T-cell (primary cell): ENCODE results near the gene DSG4. TPM values are rescaled to one million over a fixed set of nuclear protein-coding genes. Genes with fewer than 3 reads are reported as not detected.

Experiments
- ATAC-seq, 4 experiments: fragments of 200-7000 bp in 3 of 4; fragments of 150-1000 bp in 1 of 4; cut with Tn5 transposase; replicated peaks in 1 of 4; 1 replicate in 3 of 4; 2 replicates in 1 of 4; pipeline ENCODE4 v1.10.0; 2021; ENCODE audit warnings: moderate library complexity in 3 of 4, mild to moderate bottlenecking in 2 of 4, moderate number of reproducible peaks in 1 of 4
- CTCF ChIA-PET, 2 donors: fragments of 300-600 bp; sonication (Branson Sonifier 250); formaldehyde crosslinking; loops; one replicate each; lab custom pipeline; 2022; ENCODE audit warnings: antibody characterized with exemption in 2 of 2; lab: Charles Lee
- POLR2A ChIA-PET, 2 donors: fragments of 300-600 bp; sonication (Branson Sonifier 250); formaldehyde crosslinking; loops; one replicate each; lab custom pipeline; 2022; ENCODE audit warnings: antibody characterized with exemption in 2 of 2; lab: Charles Lee
- DNase-seq, 35 experiments: peaks; one replicate each; pipeline versions ENCODE4 v3.0.0 to v3.0.0-alpha.2; 2013 to 2023
- H3K27ac ChIP-seq: one replicate; pipeline ENCODE4 v1.5.1; 2013; ENCODE audit warnings: low read length
- H3K27me3 ChIP-seq, 2 experiments: replicated peaks in 1 of 2; 1 replicate in 1 of 2; 2 replicates in 1 of 2; pipeline versions ENCODE4 v1.6.1 to v1.7.0; 2013; ENCODE audit warnings: low read length in 1 of 2, mixed read lengths in 1 of 2; ENCODE audit not compliant: control insufficient read depth in 2 of 2, insufficient read depth in 2 of 2; ENCODE audit errors: extremely low read depth in 1 of 2
- H3K36me3 ChIP-seq, 2 donors: 1 replicate in 1 of 2; 2 replicates in 1 of 2; pipeline versions ENCODE4 v1.6.1 to v1.7.0; 2013; ENCODE audit warnings: low read length in 1 of 2; ENCODE audit not compliant: control insufficient read depth in 2 of 2, insufficient read depth in 1 of 2; ENCODE audit errors: extremely low read depth in 1 of 2
- H3K4me1 ChIP-seq, 2 experiments: 1 replicate in 1 of 2; 2 replicates in 1 of 2; pipeline versions ENCODE4 v1.6.1 to v1.7.0; 2013; ENCODE audit warnings: low read length in 2 of 2, mixed read lengths in 1 of 2; ENCODE audit not compliant: insufficient read depth in 2 of 2, control insufficient read depth in 1 of 2; ENCODE audit errors: extremely low read depth in 1 of 2
- H3K4me3 ChIP-seq, 2 donors: 1 replicate in 1 of 2; 2 replicates in 1 of 2; pipeline versions ENCODE4 v1.5.1 to v1.7.0; 2013; ENCODE audit warnings: mild to moderate bottlenecking in 2 of 2, low read length in 1 of 2, moderate library complexity in 1 of 2; ENCODE audit not compliant: control insufficient read depth in 1 of 2; ENCODE audit errors: extremely low read depth in 1 of 2
- H3K9me3 ChIP-seq: 2 replicates; pipeline ENCODE4 v1.7.0; 2013
- H3K27ac Mint-ChIP-seq, 2 donors: one replicate each; pipeline ENCODE4 v1.8.0; 2020 to 2021; ENCODE audit warnings: mild to moderate bottlenecking in 2 of 2, mixed read lengths in 2 of 2
- H3K27me3 Mint-ChIP-seq, 2 donors: one replicate each; pipeline ENCODE4 v1.8.0; 2021 to 2022; ENCODE audit warnings: mixed read lengths in 2 of 2
- H3K36me3 Mint-ChIP-seq: one replicate; pipeline ENCODE4 v1.8.0; 2021; ENCODE audit warnings: mixed read lengths
- H3K4me1 Mint-ChIP-seq, 3 donors: one replicate each; pipeline ENCODE4 v1.8.0; 2020 to 2022; ENCODE audit warnings: mixed read lengths in 3 of 3, mild to moderate bottlenecking in 1 of 3
- H3K4me3 Mint-ChIP-seq, 3 donors: one replicate each; pipeline ENCODE4 v1.8.0; 2020 to 2022; ENCODE audit warnings: mild to moderate bottlenecking in 3 of 3, mixed read lengths in 3 of 3, moderate library complexity in 3 of 3
- H3K9me3 Mint-ChIP-seq, 3 donors: one replicate each; pipeline ENCODE4 v1.8.0; 2020 to 2022; ENCODE audit warnings: mixed read lengths in 3 of 3
- WGBS: methylation state at CpG from one replicate; pipeline ENCODE4 v1.1.5; 2013; ENCODE audit warnings: missing lambda C conversion rate; ENCODE audit not compliant: insufficient coverage; 5-methylcytosine and 5-hydroxymethylcytosine counted together
- total RNA-seq, 35 experiments: library from RNA in 6 of 35; stranded (reverse) in 6 of 35; fragments of 120-200 nt in 1 of 35; gene quantifications; one replicate each; pipeline versions ENCODE4 v1.2.1 to v1.2.4 and lab custom pipeline; 2013 to 2026

Gene DSG4
- total RNA-seq, 5 donors from 2014 or later (not counting 1 experiment from before 2014, with no cell fraction given) = not detected

GRCh38 chr18:31439807-31440325 lies 63.3 kb downstream of the DSG4 start:
- no peak for DNase-seq
- no peaks in the 10 kb centered on the region for H3K36me3 Mint-ChIP-seq
- H3K27ac Mint-ChIP-seq = no peak overlapping the region
- peaks cover 0 to 2% (median 0%) of the 10 kb centered on the region in 3 donors for H3K9me3 Mint-ChIP-seq
- no peak overlapping the region for H3K4me3 ChIP-seq
- no peaks in the 10 kb centered on the region for H3K36me3 ChIP-seq
- ATAC-seq = no peak
- H3K27me3 ChIP-seq = no peaks in the 10 kb centered on the region
- no peaks in the 10 kb centered on the region for H3K9me3 ChIP-seq
- ChIA-PET POLR2A (no interaction called here), CTCF (interaction anchor here in 1 of 2 donors (0.6 to 1.3 kb wide), 2 partner anchors 9 to 144 kb away, joined by 3 read pairs; no protein-coding TSS in a partner anchor)
- H3K4me1 ChIP-seq = no peaks in the 10 kb centered on the region
- H3K4me1 Mint-ChIP-seq = no peaks in the 10 kb centered on the region
- H3K27ac ChIP-seq = no peak overlapping the region
- no peak overlapping the region for H3K4me3 Mint-ChIP-seq
- H3K27me3 Mint-ChIP-seq = no peaks in the 10 kb centered on the region
- 63% methylated on average over 2 of the region's 6 CpGs for WGBS

- Histone ChIP-seq H3K27ac (no peak overlapping the region), H3K27me3 (no peaks in the 10 kb centered on the region), H3K4me1 (no peaks in the 10 kb centered on the region), H3K36me3 (no peaks in the 10 kb centered on the region), H3K9me3 (no peaks in the 10 kb centered on the region), H3K4me3 (no peak overlapping the region)
- no peaks in the 10 kb centered on the region for H3K4me1 Mint-ChIP-seq
- H3K27me3 Mint-ChIP-seq = no peaks in the 10 kb centered on the region
- DNase-seq = no peak
- ChIA-PET POLR2A (no interaction called here), CTCF (interaction anchor here in 1 of 2 donors (1.3 kb wide), 1 partner anchor 10 kb away, joined by 3 read pairs; no protein-coding TSS in a partner anchor)
- no peaks in the 10 kb centered on the region for H3K9me3 Mint-ChIP-seq
- no peak for ATAC-seq
- H3K36me3 Mint-ChIP-seq = no peaks in the 10 kb centered on the region
- no peak overlapping the region for H3K4me3 Mint-ChIP-seq
- 80% methylated on average over 5 of the region's 6 CpGs for WGBS
- no peak overlapping the region for H3K27ac Mint-ChIP-seq
Measured at GRCh38 chr18:31440787-31441186, 64.2 kb downstream of the DSG4 start.

- Mint-ChIP-seq H3K36me3 (no peaks in the 10 kb centered on the region), H3K4me1 (no peaks in the 10 kb centered on the region), H3K27ac (no peak overlapping the region), H3K9me3 (no peaks in the 10 kb centered on the region), H3K4me3 (no peak overlapping the region), H3K27me3 (no peaks in the 10 kb centered on the region)
- DNase-seq = no peak
- no peaks in the 10 kb centered on the region for H3K9me3 ChIP-seq
- 94% methylated on average over 2 of the region's 4 CpGs for whole genome bisulfite sequencing
- H3K36me3 ChIP-seq = no peaks in the 10 kb centered on the region
- no peaks in the 10 kb centered on the region for H3K27me3 ChIP-seq
- POLR2A ChIA-PET = no interaction called here
- CTCF ChIA-PET = no interaction called here
- H3K27ac ChIP-seq = no peak overlapping the region
- no peaks in the 10 kb centered on the region for H3K4me1 ChIP-seq
- no peak overlapping the region for H3K4me3 ChIP-seq
- no peak for ATAC-seq
Measured at GRCh38 chr18:31441493-31441892, 64.9 kb downstream of the DSG4 start.

- POLR2A ChIA-PET = no interaction called here
- Histone ChIP-seq H3K9me3 (no peaks in the 10 kb centered on the region), H3K4me3 (no peak overlapping the region), H3K27ac (no peak overlapping the region), H3K4me1 (no peaks in the 10 kb centered on the region), H3K36me3 (no peaks in the 10 kb centered on the region), H3K27me3 (no peaks in the 10 kb centered on the region)
- ATAC-seq (no peak), DNase-seq (no peak)
- Mint-ChIP-seq H3K9me3 (peaks cover 0 to 2% (median 0%) of the 10 kb centered on the region in 3 donors), H3K36me3 (no peaks in the 10 kb centered on the region), H3K27ac (no peak overlapping the region), H3K27me3 (no peaks in the 10 kb centered on the region), H3K4me1 (no peaks in the 10 kb centered on the region), H3K4me3 (no peak overlapping the region)
- CTCF ChIA-PET = no interaction called here
- no CpG with 5 or more reads among the region's 2 CpGs for WGBS
Measured at GRCh38 chr18:31444142-31444541, 67.6 kb downstream of the DSG4 start.

GRCh38 chr18:31445908-31446307 lies 69.3 kb downstream of the DSG4 start:
- peaks cover 0 to 2% (median 0%) of the 10 kb centered on the region in 3 donors for H3K9me3 Mint-ChIP-seq

GRCh38 chr18:31446854-31447253 lies 70.3 kb downstream of the DSG4 start:
- Histone ChIP-seq H3K4me3 (no peak overlapping the region), H3K27me3 (no peaks in the 10 kb centered on the region), H3K36me3 (no peaks in the 10 kb centered on the region), H3K9me3 (no peaks in the 10 kb centered on the region), H3K4me1 (no peaks in the 10 kb centered on the region), H3K27ac (no peak overlapping the region)
- Mint-ChIP-seq H3K4me3 (no peak overlapping the region), H3K27me3 (peaks cover 0 to 3% of the 10 kb centered on the region in 2 donors), H3K27ac (no peak overlapping the region), H3K9me3 (peaks cover 0 to 2% (median 0%) of the 10 kb centered on the region in 3 donors), H3K36me3 (no peaks in the 10 kb centered on the region), H3K4me1 (no peaks in the 10 kb centered on the region)
- ChIA-PET POLR2A (no interaction called here), CTCF (no interaction called here)
- WGBS = no CpG with 5 or more reads among the region's 3 CpGs
- DNase-seq (no peak), ATAC-seq (no peak)

More at GRCh38 chr18:31445908-31446307, 69.3 kb downstream of the DSG4 start:
- ATAC-seq = no peak
- Histone ChIP-seq H3K9me3 (no peaks in the 10 kb centered on the region), H3K4me1 (no peaks in the 10 kb centered on the region), H3K27me3 (no peaks in the 10 kb centered on the region), H3K4me3 (no peak overlapping the region), H3K36me3 (no peaks in the 10 kb centered on the region), H3K27ac (no peak overlapping the region)
- no peak for DNase-seq
- H3K27me3 Mint-ChIP-seq = peaks cover 0 to 3% of the 10 kb centered on the region in 2 donors
- H3K4me1 Mint-ChIP-seq = no peaks in the 10 kb centered on the region
- H3K4me3 Mint-ChIP-seq = no peak overlapping the region
- H3K36me3 Mint-ChIP-seq = no peaks in the 10 kb centered on the region
- no peak overlapping the region for H3K27ac Mint-ChIP-seq
- ChIA-PET CTCF (no interaction called here), POLR2A (no interaction called here)
